Measurements from ENCODE around the gene CCNL2.
"Not testable (repeated sequence)": the region's sequence is repeated elsewhere in the genome, so short reads cannot be mapped to it uniquely, and the experiment has no call there.

The CCNL2 gene

DNA sequence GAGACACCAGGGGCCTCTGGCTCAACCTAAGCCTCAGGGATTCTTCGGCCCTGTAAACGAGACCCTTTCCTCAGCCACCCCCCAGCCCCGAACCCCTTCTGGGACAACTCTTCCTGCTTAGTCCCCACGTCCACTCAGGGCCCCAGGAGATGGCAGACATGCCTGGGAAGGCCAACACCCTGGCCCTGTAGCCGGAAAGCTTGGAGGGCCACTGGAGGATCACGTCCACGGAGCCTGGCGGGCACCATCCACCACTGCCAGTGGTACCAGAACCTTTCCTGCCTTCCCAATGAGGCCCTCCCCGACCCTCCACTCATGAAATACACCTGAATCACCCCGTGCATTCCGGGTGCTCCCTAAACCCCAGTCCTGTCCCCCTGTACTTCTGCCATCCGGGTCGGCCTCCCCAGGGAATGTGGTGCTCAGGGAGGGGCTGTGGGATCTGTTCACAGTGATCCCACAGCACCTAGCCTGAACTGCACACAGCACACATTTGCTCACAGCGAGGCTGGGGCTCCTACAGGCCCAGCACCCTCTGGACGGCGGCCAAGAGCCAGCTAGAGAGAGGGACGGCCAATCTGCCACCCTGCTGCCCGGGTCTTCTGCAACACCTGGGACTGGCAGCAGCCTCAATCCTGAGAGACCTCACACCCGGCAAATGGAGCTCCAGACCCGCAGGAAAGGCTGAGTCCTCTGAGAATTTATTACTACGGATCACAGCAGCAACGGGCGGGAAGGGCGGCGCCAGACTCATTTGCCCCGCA is 25.9 kb downstream of the CCNL2 start:
- no peak for DNase-seq (ENCODE audit: low spot score)

DNA sequence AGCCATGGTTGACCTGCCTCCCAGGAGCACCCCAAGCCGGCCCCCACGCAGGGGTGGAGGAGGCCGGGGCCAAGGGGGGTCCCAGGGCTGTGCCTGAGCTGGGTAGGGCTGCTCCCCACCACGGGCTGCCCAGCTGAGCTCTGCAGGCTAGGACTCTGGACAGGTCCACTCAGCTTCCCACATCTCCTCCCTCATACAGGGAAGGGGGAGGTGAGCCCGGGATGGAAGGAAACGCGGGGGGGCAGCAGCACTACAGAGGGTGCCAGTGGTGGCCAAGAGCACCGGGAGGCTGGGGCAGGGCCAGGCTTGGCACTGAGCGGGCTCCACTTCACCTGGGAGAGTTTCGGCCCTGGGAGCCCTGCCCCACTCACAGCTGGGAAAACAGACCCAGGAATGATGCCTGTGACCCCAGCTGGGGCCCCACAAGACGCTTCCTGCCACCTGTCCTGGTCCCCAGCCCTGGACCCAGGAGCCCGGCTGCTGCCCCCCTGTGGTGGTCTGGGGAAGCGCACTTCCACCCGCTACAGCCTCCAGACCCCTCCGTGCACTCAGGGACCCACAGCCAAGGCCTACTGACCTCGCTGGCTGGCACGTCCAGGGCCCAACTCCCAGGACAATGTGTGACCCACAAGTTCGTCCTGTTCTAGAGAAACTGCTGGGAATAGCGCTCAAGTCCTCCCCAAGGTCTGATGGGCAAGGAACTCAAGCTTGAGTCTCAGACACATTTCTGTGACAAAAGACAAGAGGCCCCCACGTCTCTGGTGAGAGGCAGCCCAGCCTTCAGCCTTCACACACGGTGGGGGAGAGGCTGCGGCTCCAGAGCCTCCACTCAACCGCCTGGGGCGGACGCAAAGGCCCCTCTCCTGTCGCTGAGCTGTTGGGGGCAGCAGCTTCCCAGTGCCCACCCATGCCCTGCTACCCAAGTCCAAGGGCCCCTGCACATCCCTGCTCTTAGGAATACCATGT is 27.1 kb downstream of the CCNL2 start:
- DNase-seq (ENCODE audit: low spot score): peak; percentile 37

DNA sequence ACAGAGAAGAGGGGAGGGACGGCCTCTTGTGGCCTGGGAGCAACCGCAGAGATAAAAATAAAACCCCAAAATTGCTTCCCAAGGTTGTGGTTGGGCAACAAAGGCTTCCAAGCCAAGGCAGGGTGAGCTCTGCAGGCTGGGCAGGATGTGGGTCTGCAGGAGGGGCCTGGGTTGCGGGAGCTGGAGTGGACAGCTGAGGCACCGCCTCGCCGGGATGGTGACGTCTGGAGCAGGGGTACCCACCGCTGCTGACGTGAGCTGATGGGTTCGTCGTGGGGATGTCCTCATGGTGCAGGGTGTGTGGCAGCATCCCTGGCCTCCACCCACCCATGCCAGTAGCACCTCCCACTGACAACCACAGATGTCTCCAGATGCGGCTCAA is 27.8 kb downstream of the CCNL2 start:
- DNase-seq (ENCODE audit: low spot score): no peak

DNA sequence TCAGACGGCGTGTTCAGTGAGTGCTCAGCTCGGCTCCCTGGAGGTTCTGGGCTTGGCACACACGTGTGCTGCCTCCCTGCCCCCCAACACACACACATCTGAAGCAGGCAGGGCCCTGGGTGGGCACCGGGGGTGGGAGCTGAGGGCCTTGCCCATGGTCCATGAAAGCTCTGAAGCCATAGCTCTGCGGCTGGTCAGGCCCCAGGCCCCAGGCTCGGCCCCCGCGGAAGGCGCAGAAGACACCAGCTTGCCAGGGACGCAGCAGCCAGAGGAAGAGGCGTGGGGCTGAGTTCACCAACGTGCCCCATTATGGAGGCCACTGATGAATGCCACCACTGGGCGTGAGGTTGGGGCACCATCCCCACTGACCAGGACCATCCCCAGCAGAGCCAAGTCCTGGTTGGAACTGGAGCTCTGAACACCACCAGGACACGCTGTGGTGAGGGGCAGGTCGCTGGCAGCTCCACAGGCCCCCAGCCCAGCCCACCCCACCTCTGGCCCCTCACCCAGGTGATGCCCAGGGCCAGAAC is 28.3 kb downstream of the CCNL2 start:
- DNase-seq (ENCODE audit: low spot score): no peak

DNA sequence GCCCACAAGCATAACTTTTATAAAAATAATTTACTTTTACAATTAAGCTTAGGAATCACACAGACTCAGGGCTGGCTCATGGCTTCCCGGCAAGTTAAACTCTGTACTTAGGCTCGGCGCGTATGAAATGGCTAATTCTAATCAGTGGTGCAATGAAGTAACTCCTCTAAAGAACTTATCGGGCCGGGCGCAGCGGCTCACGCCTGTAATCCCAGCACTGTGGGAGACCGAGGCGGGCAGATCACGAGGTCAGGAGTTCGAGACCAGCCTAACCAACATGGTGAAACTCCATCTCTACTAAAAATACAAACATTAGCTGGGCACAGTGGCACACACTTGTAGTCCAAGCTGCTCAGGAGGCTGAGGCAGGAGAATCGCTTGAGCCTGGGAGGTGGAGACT is 29.0 kb downstream of the CCNL2 start:
- not testable (repeated sequence) for DNase-seq (ENCODE audit: low spot score)

DNA sequence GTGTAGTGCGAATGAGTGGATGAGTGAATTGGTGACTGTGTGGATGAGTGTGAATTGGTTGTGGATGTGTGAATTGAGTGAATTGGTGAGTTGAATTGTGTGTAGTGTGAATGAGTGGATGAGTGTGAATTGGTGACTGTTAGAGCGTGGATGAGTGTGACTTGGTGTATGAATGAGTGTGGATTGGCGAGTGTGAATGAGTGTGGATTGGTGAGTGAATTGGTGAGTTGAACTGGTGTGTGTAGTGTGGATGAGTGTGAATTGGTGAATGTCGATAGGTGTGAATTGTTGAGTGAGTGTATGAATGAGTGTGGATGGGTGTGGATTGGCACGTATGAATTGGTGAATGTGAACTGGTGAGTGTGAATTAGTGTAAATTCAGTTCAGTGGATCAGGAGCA is 31.8 kb downstream of the CCNL2 start:
- DNase-seq (ENCODE audit: low spot score): no peak

DNA sequence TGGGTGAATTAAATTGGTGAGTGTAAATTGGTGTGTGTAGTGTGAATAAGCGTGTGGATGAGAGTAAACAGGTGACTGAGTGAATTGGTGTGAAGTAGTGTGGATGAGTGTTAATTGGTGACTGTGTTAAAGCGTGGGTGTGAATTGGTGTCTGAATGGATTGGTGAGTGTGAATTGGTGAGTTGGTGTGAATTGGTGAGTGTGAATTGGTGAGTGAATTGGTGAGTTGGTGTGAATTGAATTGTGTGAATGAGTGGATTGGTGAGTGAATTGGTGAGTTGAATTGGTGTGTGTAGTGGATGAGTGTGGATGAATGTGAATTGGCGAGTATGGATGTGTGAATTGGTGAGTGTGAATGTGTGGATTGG is 32.5 kb downstream of the CCNL2 start:
- DNase-seq (ENCODE audit: low spot score): no peak

DNA sequence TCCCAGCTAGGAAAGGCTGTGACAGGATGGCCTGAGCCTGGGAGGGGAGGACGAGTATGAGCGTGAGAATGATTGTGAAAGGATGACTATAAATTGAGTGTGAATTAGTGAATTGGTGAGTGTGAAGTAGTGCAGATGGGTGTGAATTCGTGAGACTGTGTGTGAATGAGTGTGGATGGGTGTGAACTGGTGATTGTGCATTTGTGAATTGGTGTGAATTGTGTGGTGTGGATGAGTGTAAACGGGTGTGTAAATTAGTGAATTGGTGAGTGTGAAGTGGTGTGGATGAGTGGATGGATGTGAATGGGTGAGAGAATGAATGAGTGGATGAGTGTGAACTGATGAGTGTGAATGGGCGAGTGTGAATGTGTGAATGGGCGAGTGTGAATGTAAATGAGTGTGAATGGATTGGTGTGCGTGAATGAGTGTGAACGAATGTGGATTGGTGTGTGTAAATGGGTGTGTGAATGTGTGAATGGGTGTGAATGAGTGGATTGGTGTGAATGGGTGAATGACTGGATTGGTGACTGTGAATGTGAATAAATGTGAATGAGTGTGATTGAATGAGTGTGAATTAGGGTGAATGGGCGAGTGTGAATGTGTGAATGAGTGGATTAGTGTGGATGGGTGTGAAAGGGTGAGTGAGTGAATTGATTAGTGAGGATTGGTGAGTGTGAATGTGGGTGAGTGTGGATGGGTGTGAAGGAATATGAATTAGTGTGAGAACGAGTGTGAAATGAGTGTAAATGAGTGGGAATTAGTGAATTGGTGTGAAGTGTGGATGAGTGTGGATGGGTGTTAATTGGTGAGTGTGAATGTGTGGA is 33.0 kb downstream of the CCNL2 start:
- no peak for DNase-seq (ENCODE audit: low spot score)

DNA sequence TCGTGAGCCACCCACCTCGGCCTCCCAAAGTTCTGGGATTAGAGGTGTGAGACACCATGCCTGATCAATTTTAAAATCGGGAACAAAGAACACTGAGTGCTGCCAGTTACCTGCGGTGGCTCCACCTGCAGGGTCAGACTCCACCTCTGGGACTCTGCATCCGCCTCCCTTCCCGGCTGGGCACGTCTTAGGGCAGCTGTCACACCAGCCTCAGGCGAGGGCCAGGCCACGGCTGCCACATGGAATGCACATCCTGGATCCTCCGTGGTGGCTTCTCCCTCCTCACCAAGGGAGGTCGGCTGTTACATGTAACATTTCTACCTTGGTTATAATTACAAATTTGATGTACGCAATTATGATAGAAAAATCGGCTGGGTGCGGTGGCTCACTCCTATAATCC is 34.9 kb downstream of the CCNL2 start:
- no peak for DNase-seq (ENCODE audit: low spot score)

DNA sequence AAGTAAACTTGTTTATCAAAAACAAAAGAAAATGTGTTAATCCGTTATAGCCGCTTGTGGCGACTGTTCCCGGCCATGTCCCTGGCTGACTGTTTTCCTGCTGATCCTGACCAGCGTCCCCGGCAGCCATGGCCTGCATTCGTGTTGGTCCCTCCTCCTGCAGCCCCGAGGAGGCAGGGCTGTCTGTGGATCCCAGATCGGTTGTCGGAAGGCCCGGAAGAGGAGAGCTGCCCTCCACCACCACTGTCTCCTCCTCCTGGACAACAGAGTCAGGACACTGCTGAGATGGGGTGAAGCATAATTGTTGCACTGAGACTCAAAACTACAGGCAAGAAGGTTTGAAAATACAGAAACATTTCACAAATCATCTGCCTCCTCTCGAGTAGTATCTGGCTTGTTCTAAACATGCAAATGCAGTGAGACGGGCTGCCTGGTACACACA is 37.1 kb downstream of the CCNL2 start:
- no peak for DNase-seq (ENCODE audit: low spot score)

DNA sequence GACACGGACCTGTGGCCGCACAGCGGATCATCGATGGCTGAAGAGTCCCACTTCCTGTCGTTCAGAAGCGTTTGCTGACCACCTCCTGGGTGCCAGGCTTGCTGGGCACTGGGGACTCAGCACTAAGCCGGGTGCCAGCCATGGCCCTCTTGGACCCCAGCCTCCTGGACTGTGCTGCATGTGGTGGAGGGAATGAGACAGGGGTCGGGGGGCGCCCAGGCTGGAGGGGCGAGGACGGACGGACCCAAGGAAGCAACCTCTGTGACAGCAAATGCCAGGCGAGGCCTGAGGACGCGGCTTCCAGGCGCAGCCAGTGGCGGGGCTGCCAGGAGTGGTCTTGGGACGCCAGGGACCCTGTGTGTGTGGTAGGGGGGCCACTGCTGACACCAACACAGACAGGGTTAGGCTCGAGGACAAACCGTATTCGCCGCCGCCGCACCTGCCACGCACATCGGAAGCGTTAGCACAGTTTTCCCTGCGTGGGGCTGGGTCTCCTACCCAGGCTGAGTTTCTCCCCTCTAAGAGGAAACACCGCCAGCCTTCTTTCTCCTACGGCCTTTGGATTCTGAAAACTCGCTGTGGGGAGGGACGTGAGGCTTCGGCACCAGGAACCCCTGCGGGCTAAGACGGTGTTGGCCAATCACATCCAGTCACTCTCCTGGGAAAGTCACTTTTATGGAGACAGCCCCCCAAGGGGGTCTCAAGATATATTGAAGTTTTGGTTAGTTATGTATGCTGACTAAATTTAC is 37.7 kb downstream of the CCNL2 start:
- no peak for DNase-seq (ENCODE audit: low spot score)

DNA sequence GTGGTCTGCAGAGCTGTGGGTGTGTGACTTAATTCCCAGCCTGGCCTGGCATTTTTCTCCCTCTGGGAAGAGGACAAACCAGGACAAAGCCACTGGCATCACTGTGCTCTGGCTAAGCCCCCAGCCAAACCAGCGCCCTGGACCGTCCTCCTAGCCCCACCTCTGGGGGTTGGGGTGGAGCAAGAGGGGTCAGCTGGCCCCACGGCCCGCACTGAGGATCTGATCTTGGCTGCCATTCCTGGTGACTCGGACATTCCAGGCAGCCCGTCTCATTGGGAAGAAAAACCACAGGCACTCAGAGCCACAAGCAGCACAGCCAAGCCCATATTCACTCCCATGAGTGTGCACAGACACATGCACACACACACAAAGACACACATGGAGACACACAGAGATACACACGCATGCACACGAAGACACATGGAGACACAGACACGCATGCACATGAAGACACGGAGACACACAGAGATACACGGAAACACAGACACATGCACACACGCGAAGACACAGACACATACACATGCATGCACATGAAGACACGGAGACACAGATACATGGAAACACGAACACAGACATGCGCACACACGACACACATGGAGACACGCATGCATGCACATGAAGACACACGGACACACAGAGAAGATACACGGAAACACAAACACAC is 38.5 kb downstream of the CCNL2 start:
- peak; percentile 45 for DNase-seq (ENCODE audit: low spot score)

DNA sequence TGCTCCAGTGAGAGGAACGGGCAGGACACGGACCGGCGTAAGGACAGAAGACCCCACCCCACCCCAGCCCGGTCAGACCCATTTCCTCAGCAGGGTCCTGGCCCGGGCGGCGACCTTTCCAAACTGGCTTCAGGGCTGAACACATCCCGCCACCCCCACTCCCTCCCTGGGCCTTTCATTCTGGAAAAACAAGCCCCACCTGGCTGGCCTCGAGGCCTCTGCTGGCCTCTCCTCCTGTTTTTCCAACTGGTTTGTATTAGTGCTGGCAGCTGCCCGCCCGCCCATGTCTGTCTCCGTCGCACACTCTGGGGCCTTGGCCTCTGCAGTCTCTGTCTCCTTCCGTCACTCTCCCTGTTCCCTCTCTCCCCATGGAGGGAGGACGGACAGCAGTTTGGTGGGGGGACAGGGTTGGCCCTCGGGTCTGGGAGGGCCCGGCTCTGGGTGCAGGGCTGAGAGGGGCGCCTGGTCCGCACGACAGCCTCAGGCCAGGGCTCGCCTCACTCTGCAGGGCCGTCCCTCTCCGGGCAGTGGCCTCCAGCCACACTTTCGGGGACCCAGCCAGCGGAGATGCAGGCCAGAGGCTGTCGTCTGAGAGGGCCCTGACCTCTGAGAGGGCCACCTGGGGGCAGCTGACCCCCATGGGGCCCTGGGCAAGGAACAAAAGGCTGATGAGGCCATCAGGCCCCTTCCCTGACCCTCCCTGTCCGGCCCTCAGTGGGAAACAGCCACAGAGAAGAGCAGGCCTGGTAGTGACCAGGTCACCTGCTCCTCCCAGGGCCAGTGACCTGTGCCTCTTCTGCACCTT is 39.3 kb downstream of the CCNL2 start:
- DNase-seq (ENCODE audit: low spot score): no peak

DNA sequence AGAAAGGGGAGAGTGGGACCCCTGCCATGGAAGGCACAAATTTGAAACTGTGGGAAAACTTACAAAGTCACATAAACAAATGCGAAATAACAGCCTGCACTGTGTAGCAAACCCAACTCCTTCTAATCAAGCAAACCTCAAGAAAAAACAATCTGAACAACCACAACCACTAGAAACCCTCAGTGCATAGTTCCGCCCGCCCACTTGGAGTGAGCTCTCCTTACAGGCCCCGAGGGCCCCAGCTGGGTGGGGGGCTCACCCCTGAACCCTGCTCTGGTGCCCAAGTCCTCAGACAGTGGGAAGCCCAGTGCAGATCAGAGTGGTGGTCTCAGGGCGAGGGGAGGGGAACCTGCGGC is 39.8 kb downstream of the CCNL2 start:
- no peak for DNase-seq (ENCODE audit: low spot score)

DNA sequence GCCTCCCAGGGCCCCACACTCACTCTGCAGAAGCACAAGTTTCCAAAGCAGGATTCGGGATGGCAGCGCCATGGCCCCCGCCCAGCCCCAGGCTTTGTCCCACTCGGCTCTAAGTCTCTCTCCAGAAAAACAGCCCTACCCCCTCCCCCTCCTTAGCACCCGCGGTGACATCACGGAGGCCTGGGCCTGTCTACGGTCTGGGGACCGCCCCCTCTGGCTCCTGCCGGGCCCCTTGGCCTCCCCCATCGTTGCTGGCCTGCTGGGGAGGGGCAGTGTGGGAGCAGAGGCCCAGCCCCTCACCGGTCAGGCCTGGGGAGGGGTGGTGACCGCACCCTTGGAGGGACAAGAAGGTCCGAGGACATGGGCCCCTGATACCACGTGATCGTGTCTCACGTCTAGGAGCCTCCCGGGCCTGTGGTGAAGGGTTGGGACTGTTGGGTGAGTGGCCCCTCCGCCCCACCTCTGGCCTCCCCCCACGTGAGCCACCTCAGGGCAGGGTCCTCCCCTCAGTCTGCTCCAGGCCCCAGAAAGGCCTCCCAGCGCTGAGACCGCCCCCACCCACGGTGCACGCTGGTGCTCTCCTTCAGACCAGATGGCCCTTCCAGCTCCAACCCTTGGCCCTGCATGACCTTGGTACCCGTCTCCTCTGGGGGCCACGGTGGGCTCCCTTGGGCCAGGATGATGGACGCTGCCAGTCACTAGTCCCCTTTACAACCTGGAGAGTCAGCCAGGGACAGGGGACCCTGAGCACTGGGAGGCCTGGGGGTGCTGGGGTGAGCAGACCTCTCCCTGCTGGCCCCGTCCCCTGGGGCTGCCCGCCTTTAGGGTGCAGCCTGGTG is 40.5 kb downstream of the CCNL2 start, which contains the start of gene MXRA8:
TSS of gene MXRA8 (minus strand) at position 123 of the 839 bp plus-strand sequence. CDS start at position 72, 51 bp downstream.
- no peak for DNase-seq (ENCODE audit: low spot score)

DNA sequence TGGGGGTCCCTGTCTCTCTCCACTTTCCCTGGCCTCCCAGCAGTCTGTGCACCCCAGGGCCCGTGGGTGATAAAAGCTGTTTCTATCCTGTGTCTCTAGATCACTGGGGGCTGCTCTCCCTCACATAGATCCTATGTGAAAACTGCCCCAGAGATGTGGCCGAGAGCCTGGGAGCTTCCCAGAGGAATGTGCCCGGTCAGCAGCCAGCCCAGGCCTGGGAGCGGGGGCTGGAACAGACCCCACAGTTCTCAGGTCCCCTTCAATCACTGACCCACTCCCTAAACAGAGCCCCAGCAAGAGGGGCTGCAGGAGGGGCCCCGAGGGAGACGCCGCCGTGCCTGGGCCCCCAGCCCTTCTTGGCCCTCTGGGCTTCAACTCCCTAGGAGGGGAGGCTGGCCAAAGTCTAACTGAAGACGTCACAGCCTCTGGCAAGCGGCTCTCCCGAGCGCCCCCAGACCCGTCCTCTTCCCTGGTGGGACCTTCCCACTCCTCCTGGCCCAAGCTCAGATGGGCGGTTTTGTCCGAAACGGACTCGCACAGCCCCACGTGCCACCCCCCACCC is 41.2 kb downstream of the CCNL2 start:
- no peak for DNase-seq (ENCODE audit: low spot score)

DNA sequence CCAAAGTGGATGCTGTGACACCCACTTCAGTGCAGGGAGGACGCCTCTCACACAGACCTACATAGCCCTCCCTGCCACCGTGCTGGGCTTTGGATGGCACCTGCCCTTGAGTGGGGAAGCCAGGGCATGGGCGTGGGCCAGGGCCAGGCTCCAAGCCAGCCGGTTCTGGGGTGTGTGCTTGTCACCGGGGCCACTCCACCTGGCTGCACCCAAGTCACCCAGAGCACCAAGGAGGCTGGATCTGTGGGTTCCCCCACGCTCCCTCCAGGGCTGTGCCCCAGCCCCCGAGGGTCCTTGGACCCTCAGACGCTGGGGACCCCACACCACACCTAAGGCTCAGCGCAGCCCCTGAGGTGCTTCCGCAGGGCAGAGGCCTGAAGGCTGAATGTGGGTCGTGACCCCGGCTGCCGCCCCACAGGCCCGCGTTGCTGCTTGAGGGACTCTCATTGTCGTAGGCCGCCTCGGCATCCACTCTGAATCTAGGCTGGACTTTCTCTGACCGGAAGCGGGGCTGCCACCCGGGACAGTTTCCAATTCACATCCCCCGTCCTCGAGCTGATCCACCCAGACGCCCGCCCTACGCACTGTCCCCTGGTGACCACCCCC is 42.2 kb downstream of the CCNL2 start:
- DNase-seq (ENCODE audit: low spot score): no peak

DNA sequence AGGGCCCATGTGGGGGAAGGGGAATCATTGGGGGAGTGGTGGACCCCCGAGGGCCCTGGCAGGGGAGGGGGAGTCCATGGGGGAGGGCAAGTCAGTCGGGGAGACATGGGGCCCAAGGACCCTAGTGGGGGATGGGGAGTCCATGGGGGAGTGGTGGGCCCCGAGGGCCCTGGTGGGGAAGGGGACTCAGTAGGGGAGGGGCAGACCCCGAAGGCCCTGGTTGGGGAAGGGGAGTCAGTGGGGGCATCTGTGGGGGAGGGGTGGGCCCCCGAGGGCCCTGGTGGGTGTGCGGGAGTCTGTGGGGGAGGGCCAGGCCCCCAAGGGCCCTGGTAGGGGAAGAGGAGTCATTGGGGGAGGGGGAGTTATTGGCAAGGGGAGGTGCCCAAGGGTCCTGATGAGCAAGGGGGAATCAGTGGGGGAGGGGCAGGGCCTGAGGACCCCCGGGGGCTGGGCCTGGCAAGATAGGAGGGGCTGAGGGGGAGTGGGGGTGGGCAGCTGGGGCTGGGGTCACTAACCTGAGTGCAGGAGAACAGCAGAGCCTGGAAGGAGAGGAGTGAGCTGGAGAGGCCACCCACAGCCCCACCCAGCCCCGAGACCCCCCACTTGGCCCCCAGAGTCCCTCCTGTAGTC is 42.9 kb downstream of the CCNL2 start:
- no peak for DNase-seq (ENCODE audit: low spot score)

Data from LoVo (cell line).